Measurements from ENCODE around the gene TOP3A. TPM values are rescaled to one million over a fixed set of nuclear protein-coding genes. Genes with fewer than 3 reads are reported as not detected.

The TOP3A gene
- total RNA-seq, 1 donor from 2014 or later: 52.8 TPM

GRCh38 chr17:18250708-18251107, 64.1 kb downstream of the TOP3A start:
- Histone ChIP-seq H3K4me3 (no peak overlapping the region), H3K4me1 (peaks cover 0 to 2% of the 10 kb centered on the region in 2 donors), H3K27me3 (no peaks in the 10 kb centered on the region), H3K36me3 (peaks cover 98% of the 10 kb centered on the region in 2 donors), H3K27ac (no peak overlapping the region), H3K9me3 (no peaks in the 10 kb centered on the region)
- no peak for DNase-seq (ENCODE audit: low spot score in 2 of 2)
- intact Hi-C loops (cut with DNase I): no loop called here
- TF ChIP-seq, protein P1, sequence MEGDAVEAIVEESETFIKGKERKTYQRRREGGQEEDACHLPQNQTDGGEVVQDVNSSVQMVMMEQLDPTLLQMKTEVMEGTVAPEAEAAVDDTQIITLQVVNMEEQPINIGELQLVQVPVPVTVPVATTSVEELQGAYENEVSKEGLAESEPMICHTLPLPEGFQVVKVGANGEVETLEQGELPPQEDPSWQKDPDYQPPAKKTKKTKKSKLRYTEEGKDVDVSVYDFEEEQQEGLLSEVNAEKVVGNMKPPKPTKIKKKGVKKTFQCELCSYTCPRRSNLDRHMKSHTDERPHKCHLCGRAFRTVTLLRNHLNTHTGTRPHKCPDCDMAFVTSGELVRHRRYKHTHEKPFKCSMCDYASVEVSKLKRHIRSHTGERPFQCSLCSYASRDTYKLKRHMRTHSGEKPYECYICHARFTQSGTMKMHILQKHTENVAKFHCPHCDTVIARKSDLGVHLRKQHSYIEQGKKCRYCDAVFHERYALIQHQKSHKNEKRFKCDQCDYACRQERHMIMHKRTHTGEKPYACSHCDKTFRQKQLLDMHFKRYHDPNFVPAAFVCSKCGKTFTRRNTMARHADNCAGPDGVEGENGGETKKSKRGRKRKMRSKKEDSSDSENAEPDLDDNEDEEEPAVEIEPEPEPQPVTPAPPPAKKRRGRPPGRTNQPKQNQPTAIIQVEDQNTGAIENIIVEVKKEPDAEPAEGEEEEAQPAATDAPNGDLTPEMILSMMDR (IDR thresholded peaks at IDR 0.05): no peak

DNA sequence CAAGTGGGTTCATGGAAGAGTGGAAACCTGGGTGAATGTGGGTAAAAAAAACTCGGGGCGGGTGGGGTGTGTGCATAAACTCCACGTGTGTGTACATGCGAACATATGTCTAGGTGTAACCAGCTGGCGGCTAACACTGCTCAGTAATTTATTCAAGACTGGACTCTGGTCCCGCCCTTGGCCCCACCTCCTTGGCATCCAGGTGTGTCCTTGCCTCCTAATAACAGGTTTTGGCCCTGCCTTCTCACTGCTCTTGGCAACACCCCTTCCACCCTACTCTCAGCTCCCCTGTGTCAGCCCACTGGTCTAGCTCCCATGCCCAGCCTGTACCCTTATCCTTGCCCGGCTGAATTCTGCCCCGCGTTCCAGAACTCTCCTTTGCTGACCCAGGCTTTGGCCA, 64.5 kb downstream of the TOP3A start:
- TF ChIP-seq, protein P1 (IDR thresholded peaks at IDR 0.05): no peak
- H3K4me1 ChIP-seq: peaks cover 0 to 2% of the 10 kb centered on the region in 2 donors
- intact Hi-C loops (cut with DNase I): no loop called here
- no peak overlapping the region for H3K27ac ChIP-seq
- H3K4me3 ChIP-seq: no peak overlapping the region
- no peaks in the 10 kb centered on the region for H3K9me3 ChIP-seq
- peaks cover 98% of the 10 kb centered on the region in 2 donors for H3K36me3 ChIP-seq
- H3K27me3 ChIP-seq: no peaks in the 10 kb centered on the region
- no peak for DNase-seq (ENCODE audit: low spot score in 2 of 2)

GRCh38 chr17:18248811-18249210, 66.0 kb downstream of the TOP3A start:
- TF ChIP-seq, protein P1 (IDR thresholded peaks at IDR 0.05): no peak
- Histone ChIP-seq H3K4me3 (no peak overlapping the region), H3K27me3 (no peaks in the 10 kb centered on the region), H3K4me1 (peaks cover 0 to 2% of the 10 kb centered on the region in 2 donors), H3K9me3 (no peaks in the 10 kb centered on the region), H3K36me3 (peaks cover 96 to 97% of the 10 kb centered on the region in 2 donors), H3K27ac (peak overlapping the region in 1 of 2 donors; percentile 48)
- intact Hi-C loops (cut with DNase I): no loop called here
- no peak for DNase-seq (ENCODE audit: low spot score in 2 of 2)

DNA sequence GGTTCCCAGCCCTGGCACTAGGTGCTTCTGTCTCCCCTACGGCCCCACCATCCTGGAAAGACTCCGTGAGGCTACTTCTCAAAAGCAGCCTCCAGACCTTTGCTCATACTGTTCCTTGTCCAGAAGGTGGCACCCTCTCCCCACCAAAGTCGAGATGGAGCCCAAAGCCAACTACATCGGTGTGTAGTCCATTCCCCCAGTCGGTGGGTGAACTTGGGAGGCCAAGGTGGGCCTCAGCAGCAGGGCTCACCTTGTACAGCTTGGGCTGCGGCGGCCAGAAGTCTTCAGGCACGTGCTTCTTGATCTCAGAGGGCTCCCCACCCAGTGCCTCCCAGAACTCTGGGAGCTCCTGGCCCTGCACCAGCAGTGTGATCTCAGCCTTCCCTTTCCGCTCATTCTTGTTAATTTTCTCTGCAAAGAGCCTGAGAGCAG, 66.5 kb downstream of the TOP3A start:
- TF ChIP-seq, protein P1 (IDR thresholded peaks at IDR 0.05): peak; percentile 45 to 63 (median 56)
- H3K9me3 ChIP-seq: no peaks in the 10 kb centered on the region
- no peak overlapping the region for H3K4me3 ChIP-seq
- no peaks in the 10 kb centered on the region for H3K27me3 ChIP-seq
- peaks cover 92 to 97% of the 10 kb centered on the region in 2 donors for H3K36me3 ChIP-seq
- peak overlapping the region in 1 of 2 donors; percentile 48 for H3K27ac ChIP-seq
- DNase-seq (ENCODE audit: low spot score in 2 of 2): no peak
- H3K4me1 ChIP-seq: peaks cover 0 to 2% of the 10 kb centered on the region in 2 donors
- intact Hi-C loops (cut with DNase I): no loop called here

DNA sequence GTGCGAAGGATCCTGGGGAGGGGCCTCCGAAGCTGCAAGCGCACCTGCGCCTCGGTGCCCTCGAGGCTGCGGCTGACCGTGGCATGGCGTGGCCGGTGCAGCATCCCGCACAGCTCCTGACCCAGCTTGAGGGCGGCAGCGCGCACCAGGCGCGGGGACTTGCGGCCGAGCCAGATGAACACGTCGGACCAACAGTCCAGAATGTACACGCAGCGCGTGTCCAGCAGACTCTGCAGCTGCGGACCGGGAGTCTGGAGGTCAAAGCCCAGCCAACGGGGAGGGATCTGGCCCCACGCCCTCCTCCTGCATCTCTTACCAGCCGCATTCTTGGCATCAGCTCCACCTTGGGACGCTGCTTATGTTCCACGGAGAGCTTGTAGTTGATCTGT, 67.2 kb downstream of the TOP3A start:
- H3K27me3 ChIP-seq: no peaks in the 10 kb centered on the region
- no peak overlapping the region for H3K4me3 ChIP-seq
- H3K9me3 ChIP-seq: no peaks in the 10 kb centered on the region
- H3K4me1 ChIP-seq: peaks cover 0 to 2% of the 10 kb centered on the region in 2 donors
- peak overlapping the region in 1 of 2 donors; percentile 48 for H3K27ac ChIP-seq
- intact Hi-C loops (cut with DNase I): no loop called here
- TF ChIP-seq, protein P1 (IDR thresholded peaks at IDR 0.05): no peak
- DNase-seq (ENCODE audit: low spot score in 2 of 2): no peak
- H3K36me3 ChIP-seq: peaks cover 86 to 91% of the 10 kb centered on the region in 2 donors
